Measurements from ENCODE around the gene BCAP31.
A peak's percentile ranks its signal among the peaks of the same experiment; 100 is the strongest.
"Not testable (repeated sequence)": the region's sequence is repeated elsewhere in the genome, so short reads cannot be mapped to it uniquely, and the experiment has no call there.

The BCAP31 gene

GRCh38 chrX:153703036-153703370 is 21.2 kb downstream of the BCAP31 start:
- DNase-seq (ENCODE audit: low read depth), result peak; percentile 50
- TF ChIP-seq CTCF (IDR thresholded peaks at IDR 0.05; ENCODE audit: insufficient read depth, low read depth, low read length, missing control alignments), result no peak
- no peak overlapping the region for H3K4me3 ChIP-seq (ENCODE audit: low read length)

GRCh38 chrX:153702336-153703035 is 21.7 kb downstream of the BCAP31 start:
- TF ChIP-seq CTCF (IDR thresholded peaks at IDR 0.05; ENCODE audit: insufficient read depth, low read depth, low read length, missing control alignments), result no peak
- no peak overlapping the region for H3K4me3 ChIP-seq (ENCODE audit: low read length)
- DNase-seq (ENCODE audit: low read depth), result no peak

- H3K4me3 ChIP-seq (ENCODE audit: low read length), result no peak overlapping the region
- no peak for TF ChIP-seq CTCF (IDR thresholded peaks at IDR 0.05; ENCODE audit: insufficient read depth, low read depth, low read length, missing control alignments)
- no peak for DNase-seq (ENCODE audit: low read depth)
Measured at GRCh38 chrX:153701706-153702105, 22.5 kb downstream of the BCAP31 start.

- H3K4me3 ChIP-seq (ENCODE audit: low read length), result no peak overlapping the region
- TF ChIP-seq CTCF (IDR thresholded peaks at IDR 0.05; ENCODE audit: insufficient read depth, low read depth, low read length, missing control alignments), result no peak
- no peak for DNase-seq (ENCODE audit: low read depth)
Measured at GRCh38 chrX:153700967-153701366, 23.2 kb downstream of the BCAP31 start.

- DNase-seq (ENCODE audit: low read depth), result no peak
- no peak overlapping the region for H3K4me3 ChIP-seq (ENCODE audit: low read length)
- TF ChIP-seq CTCF (IDR thresholded peaks at IDR 0.05; ENCODE audit: insufficient read depth, low read depth, low read length, missing control alignments), result no peak
Measured at GRCh38 chrX:153700376-153700945, 23.7 kb downstream of the BCAP31 start.

- DNase-seq (ENCODE audit: low read depth); H3K4me3 ChIP-seq (ENCODE audit: low read length): not testable (repeated sequence)
Measured at GRCh38 chrX:153699784-153700371, 24.3 kb downstream of the BCAP31 start.

- DNase-seq (ENCODE audit: low read depth); H3K4me3 ChIP-seq (ENCODE audit: low read length): not testable (repeated sequence)
Measured at GRCh38 chrX:153699210-153699783, 24.9 kb downstream of the BCAP31 start.

All from epithelial cell of esophagus (primary cell).